Astrocyte (in vitro differentiated cells and primary cell): ENCODE results near the gene HCAR2.
"Not testable (repeated sequence)": the region's sequence is repeated elsewhere in the genome, so short reads cannot be mapped to it uniquely, and the experiment has no call there.

Experiments
- EZH2 ChIP-seq: IDR thresholded peaks from 2 replicates; pipeline ENCODE4 v1.6.1; 2012; ENCODE audit warnings: mild to moderate bottlenecking, low read length, inconsistent platforms; ENCODE audit not compliant: insufficient read depth
- TF ChIP-seq, protein P1 (sequence below): IDR thresholded peaks from 2 replicates; pipeline ENCODE4 v1.5.1; 2011; ENCODE audit warnings: low read depth, mild to moderate bottlenecking, inconsistent platforms, low read length, moderate library complexity; ENCODE audit not compliant: insufficient read depth

- TF ChIP-seq, protein P1, sequence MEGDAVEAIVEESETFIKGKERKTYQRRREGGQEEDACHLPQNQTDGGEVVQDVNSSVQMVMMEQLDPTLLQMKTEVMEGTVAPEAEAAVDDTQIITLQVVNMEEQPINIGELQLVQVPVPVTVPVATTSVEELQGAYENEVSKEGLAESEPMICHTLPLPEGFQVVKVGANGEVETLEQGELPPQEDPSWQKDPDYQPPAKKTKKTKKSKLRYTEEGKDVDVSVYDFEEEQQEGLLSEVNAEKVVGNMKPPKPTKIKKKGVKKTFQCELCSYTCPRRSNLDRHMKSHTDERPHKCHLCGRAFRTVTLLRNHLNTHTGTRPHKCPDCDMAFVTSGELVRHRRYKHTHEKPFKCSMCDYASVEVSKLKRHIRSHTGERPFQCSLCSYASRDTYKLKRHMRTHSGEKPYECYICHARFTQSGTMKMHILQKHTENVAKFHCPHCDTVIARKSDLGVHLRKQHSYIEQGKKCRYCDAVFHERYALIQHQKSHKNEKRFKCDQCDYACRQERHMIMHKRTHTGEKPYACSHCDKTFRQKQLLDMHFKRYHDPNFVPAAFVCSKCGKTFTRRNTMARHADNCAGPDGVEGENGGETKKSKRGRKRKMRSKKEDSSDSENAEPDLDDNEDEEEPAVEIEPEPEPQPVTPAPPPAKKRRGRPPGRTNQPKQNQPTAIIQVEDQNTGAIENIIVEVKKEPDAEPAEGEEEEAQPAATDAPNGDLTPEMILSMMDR: not testable (repeated sequence)
- not testable (repeated sequence) for TF ChIP-seq EZH2
Observed at GRCh38 chr12:122676781-122677180, 26.4 kb downstream of the HCAR2 start.
